NAMALWA (cell line): Measurements from ENCODE around the gene AOPEP.

Experiments
- DNase-seq: peaks from one replicate; pipeline ENCODE4 v3.0.0-alpha.2; 2015; ENCODE audit warnings: low spot score

The AOPEP gene

GRCh38 chr9:94918038-94918753 lies 191.7 kb downstream of the AOPEP start:
- DNase-seq, result peak; percentile 19

- no peak for DNase-seq
These were observed 193.0 kb downstream of the AOPEP start for GRCh38 chr9:94919376-94920098.

GRCh38 chr9:94920420-94921091 lies 194.1 kb downstream of the AOPEP start:
- no peak for DNase-seq

DNA sequence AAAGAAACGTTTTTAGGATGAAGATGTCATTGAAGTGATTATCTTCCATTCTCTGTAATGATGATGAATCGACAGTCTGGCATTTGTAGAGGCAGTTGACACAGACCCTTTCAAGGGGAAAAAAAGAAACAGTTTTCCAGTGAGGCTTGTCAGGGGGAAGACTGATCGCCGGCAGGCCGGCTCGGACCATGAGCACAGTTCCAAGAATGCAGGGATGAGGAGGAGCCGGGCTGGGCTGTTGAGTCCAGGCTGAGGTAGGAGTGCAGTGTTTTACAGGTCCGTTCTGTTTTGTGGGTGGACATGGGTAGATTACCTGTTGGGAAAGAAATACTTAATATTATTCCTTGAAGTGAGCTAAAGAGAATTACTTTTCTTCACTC lies 194.6 kb downstream of the AOPEP start:
- DNase-seq, result no peak

DNA sequence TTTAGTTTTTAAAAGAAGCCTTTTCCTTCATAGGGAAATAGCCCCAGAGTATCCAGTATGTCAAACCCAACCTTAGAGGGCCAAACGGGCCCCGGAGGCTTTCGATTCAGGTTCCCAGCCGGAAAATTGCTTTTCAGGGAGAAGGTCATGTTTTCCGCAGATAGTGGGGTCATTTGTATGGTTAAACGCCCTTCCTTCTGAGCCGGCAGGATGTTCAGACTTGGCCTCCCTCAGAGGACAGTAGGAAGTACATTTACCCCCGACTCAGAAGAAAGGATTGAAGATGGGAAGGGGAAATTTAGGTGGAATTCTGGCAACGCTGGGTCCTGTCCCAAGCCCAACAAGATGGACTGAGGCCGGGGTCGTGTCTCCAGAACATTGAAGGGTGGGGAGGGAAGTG lies 195.2 kb downstream of the AOPEP start:
- DNase-seq, result no peak

DNA sequence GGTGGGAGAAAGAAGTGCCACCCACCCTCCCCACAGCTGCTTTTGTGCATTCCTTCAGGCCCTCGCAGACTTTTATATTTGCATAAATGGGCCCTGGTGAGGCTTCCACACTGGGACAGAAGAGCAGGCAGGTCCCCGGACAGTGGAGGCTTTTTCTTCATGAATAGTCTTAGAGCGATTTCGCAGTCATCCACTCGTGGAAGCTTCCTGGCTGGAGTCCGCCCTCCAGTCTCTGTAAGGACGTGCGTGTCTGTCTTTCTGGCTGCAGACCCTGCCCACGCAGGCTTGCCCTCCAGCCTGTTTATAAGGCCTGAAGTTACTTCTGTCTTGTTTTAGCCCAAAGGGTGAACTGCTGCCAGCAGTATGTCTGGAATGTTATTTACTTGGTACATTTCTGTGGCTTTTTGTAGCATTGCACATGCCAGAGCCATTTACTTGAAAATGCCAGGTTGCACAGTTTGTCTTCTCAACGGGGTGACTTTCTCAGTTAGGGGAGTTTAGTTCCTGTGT lies 195.7 kb downstream of the AOPEP start:
- DNase-seq, result no peak

GRCh38 chr9:94922691-94923107 lies 196.2 kb downstream of the AOPEP start:
- DNase-seq, result peak; percentile 7

- DNase-seq, result no peak
These were observed 197.0 kb downstream of the AOPEP start for GRCh38 chr9:94923326-94924089.

DNA sequence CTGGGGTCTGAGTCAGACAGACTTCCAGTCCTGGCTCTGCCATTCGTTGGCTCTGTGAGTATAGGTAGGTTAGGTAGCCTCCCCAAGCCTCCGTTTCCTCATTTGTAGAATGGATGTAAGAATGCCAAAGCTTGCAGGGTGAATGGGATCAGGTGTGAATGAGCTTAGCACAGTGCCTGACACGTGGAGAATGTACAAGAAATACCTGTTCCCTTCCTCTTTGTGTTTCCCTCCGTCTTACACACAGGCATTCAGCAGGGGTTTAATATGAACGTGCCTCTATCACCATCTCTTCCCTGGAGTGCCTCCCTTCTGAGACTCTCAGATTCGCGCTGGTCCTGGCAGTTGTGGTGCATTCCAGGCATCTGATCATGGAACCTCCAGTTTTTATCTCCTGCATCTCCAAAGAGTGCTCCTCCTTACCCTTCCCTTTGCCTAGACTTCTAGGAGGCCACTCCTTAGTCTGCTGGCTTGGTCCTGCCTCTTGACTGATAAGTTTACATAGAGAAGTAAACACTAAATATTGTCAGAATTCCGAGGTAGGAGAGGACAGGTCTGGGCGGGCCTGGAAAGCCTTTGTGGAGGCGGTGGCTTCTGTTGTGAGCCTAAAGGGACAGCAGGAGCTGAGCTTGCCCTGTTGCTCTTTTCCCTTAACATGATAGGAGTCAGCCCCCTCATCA lies 199.4 kb downstream of the AOPEP start:
- DNase-seq, result no peak

GRCh38 chr9:94926431-94926800 lies 199.9 kb downstream of the AOPEP start:
- DNase-seq, result no peak

DNA sequence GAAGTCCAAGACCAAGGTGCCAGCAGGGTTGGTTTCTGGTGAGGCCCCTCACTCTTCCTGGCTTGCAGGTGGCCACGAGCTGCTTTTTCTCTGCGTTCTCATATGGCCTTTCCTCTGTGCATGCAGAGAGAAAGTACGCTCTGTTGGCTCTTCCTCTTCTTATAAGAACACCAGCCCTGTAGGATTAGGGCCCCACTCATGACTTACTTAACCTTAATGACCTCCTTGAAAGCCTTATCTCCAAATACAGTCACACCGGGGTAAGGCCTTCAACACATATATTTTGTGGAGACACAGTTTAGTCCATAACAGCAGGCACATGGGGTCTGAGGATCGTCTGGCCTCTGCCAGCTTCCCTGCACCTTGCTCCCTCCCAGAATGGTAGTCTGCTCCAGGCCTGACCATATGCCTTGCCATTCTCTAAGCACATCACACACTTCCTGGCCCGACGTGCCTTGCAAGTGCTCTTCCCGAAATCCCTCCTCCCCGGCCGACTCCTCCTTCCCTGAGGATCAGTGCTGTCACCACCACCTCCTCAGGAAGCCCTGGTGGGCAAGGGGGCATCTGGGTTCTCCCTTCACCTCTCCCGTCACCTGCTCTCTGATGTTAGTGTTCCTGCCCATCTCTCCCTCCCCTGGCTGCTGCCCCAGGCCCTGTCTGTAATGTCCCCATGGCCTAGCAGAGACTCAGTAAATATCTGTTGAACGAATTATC lies 200.7 kb downstream of the AOPEP start:
- no peak for DNase-seq

DNA sequence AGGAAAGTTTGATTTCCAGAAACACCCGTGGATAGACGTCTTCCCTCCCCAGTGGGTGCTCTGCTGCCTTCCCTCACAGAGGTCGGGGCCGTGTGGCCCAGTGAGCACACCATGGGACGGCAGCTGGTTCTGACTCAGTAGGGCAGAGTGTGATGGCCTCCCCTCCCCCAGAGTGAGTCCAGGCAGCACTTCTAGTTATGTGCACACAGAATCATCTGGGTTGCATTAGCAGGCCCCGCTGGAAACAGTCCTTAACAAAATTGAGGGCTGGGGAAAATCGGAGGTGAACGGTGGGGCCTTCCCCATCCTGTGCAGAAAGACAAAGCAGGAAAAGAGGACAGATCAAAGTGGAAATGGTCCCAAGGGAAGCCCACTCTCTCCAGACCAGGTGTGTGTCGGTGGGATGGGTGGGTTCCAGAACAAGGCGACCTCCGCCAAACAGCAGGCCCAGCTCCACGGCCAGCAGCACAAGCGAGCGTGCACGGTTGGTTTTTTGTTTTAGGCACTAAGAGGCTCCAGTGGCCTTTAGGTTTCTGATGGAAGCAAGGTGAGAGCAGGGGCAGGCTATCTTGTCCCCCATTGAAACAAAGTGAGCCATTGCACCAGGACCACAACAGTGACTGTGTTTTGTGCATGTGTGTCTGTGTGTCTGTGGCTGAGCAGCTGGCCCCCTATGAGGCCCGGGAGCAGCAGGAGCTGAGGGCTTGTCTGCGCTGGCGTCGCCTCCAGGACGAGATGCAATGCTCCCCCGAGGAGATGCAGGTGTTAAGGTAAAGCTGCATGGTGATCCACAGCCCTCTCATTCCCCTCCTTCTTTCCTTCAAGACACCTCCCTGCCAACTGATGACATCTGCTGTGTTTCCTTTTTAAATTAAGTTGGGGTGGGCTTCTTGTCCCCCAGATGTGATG lies 201.5 kb downstream of the AOPEP start:
- DNase-seq, result no peak

GRCh38 chr9:94928691-94929368 lies 202.3 kb downstream of the AOPEP start:
- DNase-seq, result no peak

DNA sequence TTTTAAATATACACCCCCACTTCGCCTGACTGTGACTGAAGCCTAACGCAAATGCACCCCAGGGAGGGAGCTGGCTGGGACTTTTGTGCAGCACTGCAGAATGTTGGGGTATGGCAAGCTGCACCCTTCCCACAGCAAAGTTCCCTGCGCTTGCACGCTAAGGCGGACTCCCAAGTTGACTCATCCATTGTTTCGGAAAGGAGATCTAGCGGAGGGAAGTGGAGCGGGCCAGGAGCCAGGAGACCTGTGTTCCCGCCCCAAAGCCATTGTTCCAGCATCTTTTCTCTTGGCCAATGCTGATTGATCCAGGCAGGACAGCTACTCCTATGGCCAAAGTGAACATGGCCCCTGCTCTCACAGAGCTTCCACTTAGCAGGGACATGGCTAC lies 202.9 kb downstream of the AOPEP start:
- DNase-seq, result no peak

GRCh38 chr9:94931036-94931633 lies 204.6 kb downstream of the AOPEP start:
- no peak for DNase-seq

DNA sequence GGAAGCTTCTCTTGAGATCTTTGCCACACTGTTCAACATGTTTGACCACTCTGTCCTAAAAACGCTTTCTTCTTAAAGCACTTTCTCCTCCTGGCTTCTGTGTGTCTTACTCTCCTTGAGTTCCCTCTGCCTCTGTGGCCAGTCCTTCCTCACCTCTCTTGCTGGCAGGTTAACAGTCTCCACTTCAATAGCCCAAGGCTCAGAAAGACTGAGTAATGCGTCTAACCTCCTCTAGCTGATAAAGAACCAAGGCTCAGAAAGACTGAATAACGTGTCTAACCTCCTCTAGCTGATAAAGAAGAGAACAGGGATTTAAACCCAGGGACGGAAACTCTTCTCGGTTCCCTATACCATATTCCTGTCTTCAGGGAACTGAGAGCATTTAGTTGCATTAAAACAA lies 205.2 kb downstream of the AOPEP start:
- DNase-seq, result no peak

DNA sequence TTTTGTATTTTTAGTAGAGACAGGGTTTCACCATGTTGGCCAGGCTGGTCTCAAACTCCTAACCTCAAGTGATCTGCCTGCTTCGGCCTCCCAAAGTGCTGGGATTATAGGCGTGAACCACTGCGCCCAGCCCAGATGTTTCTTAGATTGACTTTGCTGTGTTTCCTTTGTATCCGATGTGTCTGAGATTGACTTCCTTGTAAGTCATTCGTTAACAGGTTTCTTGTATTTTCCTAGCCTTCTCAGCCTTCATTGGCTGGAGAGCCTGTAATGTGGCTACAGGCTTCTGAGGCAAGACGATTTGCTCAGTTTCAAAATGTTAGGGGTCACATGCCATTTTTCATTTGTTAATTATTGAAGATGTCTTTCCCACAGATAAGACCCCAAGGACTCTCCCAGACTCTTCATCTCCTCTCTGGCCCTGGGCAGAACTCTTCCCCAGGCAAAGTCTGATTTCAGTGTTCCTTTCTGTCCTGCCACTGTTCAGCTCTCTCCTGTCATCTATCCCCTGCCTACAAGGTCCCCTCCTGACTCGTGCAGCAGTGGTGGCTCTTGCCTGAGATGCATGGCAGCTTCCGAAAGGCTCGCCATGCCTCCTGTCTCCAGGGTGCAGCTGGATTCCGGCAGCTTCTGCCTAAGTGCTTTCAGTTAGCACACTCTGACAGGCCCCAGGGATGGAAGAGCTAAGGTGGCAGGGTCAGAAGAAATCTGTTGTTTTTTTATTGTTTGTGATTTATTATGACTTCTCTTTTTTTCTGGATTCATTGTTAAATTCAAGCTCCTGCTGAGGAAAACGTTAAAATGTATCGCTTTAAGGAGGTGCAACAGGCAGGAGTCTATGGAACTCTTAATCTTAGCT lies 206.4 kb downstream of the AOPEP start:
- no peak for DNase-seq

GRCh38 chr9:94933511-94933828 lies 207.0 kb downstream of the AOPEP start:
- no peak for DNase-seq
